H9 (cell line): Measurements from ENCODE around the gene ARMH1. TPM values are rescaled to one million over a fixed set of nuclear protein-coding genes. Genes with fewer than 3 reads are reported as not detected.
A peak's percentile ranks its signal among the peaks of the same experiment; 100 is the strongest.

Source experiments
- DNase-seq: peaks from one replicate; pipeline ENCODE4 v3.0.0-alpha.2; 2017
- H2AFZ ChIP-seq: one replicate; pipeline ENCODE4 v1.6.1; 2013; ENCODE audit warnings: mild to moderate bottlenecking, low read length, control low read depth, moderate library complexity
- H2AK5ac ChIP-seq: 2 replicates; pipeline ENCODE4 v1.6.1; 2013; ENCODE audit warnings: low read length, control low read depth, mixed read lengths; ENCODE audit not compliant: insufficient read length
- H2BK120ac ChIP-seq: one replicate; pipeline ENCODE4 v1.6.1; 2013; ENCODE audit warnings: low read depth, mild to moderate bottlenecking, low read length, control low read depth, inconsistent platforms; ENCODE audit not compliant: poor library complexity, severe bottlenecking
- H2BK12ac ChIP-seq: 2 replicates; pipeline ENCODE4 v1.6.1; 2013; ENCODE audit warnings: low read length, control low read depth, mixed read lengths, low read depth; ENCODE audit not compliant: insufficient read length
- H2BK15ac ChIP-seq: 2 replicates; pipeline ENCODE4 v1.6.1; 2013; ENCODE audit warnings: low read depth, low read length, control low read depth
- H2BK20ac ChIP-seq: one replicate; pipeline ENCODE4 v1.6.1; 2013; ENCODE audit warnings: low read depth, mild to moderate bottlenecking, low read length, control low read depth, inconsistent platforms; ENCODE audit not compliant: poor library complexity, severe bottlenecking
- H2BK5ac ChIP-seq: 2 replicates; pipeline ENCODE4 v1.6.1; 2013; ENCODE audit warnings: low read length, control low read depth, mixed read lengths; ENCODE audit not compliant: insufficient read length
- H3K14ac ChIP-seq: 2 replicates; pipeline ENCODE4 v1.6.1; 2013; ENCODE audit warnings: low read length, control low read depth; ENCODE audit not compliant: insufficient read depth
- H3K18ac ChIP-seq: 2 replicates; pipeline ENCODE4 v1.6.1; 2013; ENCODE audit warnings: low read depth, mild to moderate bottlenecking, mixed read lengths, low read length, control low read depth; ENCODE audit not compliant: insufficient read length
- H3K23ac ChIP-seq: 2 replicates; pipeline ENCODE4 v1.6.1; 2013; ENCODE audit warnings: low read length, control low read depth, mixed read lengths, low read depth; ENCODE audit not compliant: insufficient read length
- H3K23me2 ChIP-seq: 2 replicates; pipeline ENCODE4 v1.6.1; 2013; ENCODE audit warnings: low read depth, mild to moderate bottlenecking, mixed read lengths, low read length, control low read depth; ENCODE audit not compliant: insufficient read length, poor library complexity, severe bottlenecking
- H3K27ac ChIP-seq: 2 replicates; pipeline ENCODE4 v1.5.1; 2013; ENCODE audit warnings: low read length, control low read depth, mixed read lengths, low read depth; ENCODE audit not compliant: insufficient read length
- H3K27me3 ChIP-seq: 2 replicates; pipeline ENCODE4 v1.6.1; 2013; ENCODE audit warnings: low read length, control low read depth, inconsistent platforms; ENCODE audit not compliant: insufficient read depth
- H3K4ac ChIP-seq: 2 replicates; pipeline ENCODE4 v1.6.1; 2013; ENCODE audit warnings: low read depth, mild to moderate bottlenecking, control low read depth, inconsistent platforms, low read length, moderate library complexity
- H3K4me1 ChIP-seq: 2 replicates; pipeline ENCODE4 v1.6.1; 2013; ENCODE audit warnings: low read length, control low read depth, inconsistent platforms; ENCODE audit not compliant: insufficient read depth
- H3K4me2 ChIP-seq: 2 replicates; pipeline ENCODE4 v1.6.1; 2013; ENCODE audit warnings: low read length, control low read depth, mixed read lengths; ENCODE audit not compliant: insufficient read length, insufficient read depth
- H3K56ac ChIP-seq: 2 replicates; pipeline ENCODE4 v1.6.1; 2013; ENCODE audit warnings: low read depth, mild to moderate bottlenecking, mixed read lengths, low read length, control low read depth; ENCODE audit not compliant: insufficient read length
- H3K79me1 ChIP-seq: 2 replicates; pipeline ENCODE4 v1.6.1; 2013; ENCODE audit warnings: low read depth, mild to moderate bottlenecking, moderate library complexity, low read length, control low read depth, inconsistent platforms; ENCODE audit not compliant: insufficient read depth, poor library complexity, severe bottlenecking
- H3K79me2 ChIP-seq: 2 replicates; pipeline ENCODE4 v1.6.1; 2013; ENCODE audit warnings: low read length, control low read depth, inconsistent platforms; ENCODE audit not compliant: insufficient read depth
- H3K9ac ChIP-seq: 2 replicates; pipeline ENCODE4 v1.6.1; 2013; ENCODE audit warnings: low read length, control low read depth, mixed read lengths; ENCODE audit not compliant: insufficient read length; ENCODE audit errors: extremely low read depth
- H3K9me3 ChIP-seq: one replicate; pipeline ENCODE4 v1.6.1; 2013; ENCODE audit warnings: low read depth, low read length, inconsistent platforms; ENCODE audit not compliant: control insufficient read depth
- H3T11ph ChIP-seq: one replicate; pipeline ENCODE4 v1.6.1; 2013; ENCODE audit warnings: mild to moderate bottlenecking, low read length, control low read depth, inconsistent platforms
- H4K20me1 ChIP-seq: one replicate; pipeline ENCODE4 v1.6.1; 2013; ENCODE audit not compliant: control insufficient read depth, insufficient read length, insufficient read depth
- H4K5ac ChIP-seq: 2 replicates; pipeline ENCODE4 v1.6.1; 2013; ENCODE audit warnings: low read depth, mild to moderate bottlenecking, mixed read lengths, low read length, control low read depth; ENCODE audit not compliant: insufficient read length
- H4K8ac ChIP-seq: replicated peaks from 2 replicates; pipeline ENCODE4 v1.6.1; 2013; ENCODE audit warnings: low read length, control low read depth, mixed read lengths, low read depth; ENCODE audit not compliant: insufficient read length
- H4K91ac ChIP-seq: 2 replicates; pipeline ENCODE4 v1.6.1; 2013; ENCODE audit warnings: low read depth, mild to moderate bottlenecking, moderate library complexity, mixed read lengths, low read length, control low read depth; ENCODE audit not compliant: insufficient read length
- H3K27ac Mint-ChIP-seq, 3 experiments: 2 replicates in 2 of 3; 3 replicates in 1 of 3; pipeline ENCODE4 v1.8.0; 2020 to 2021; ENCODE audit warnings: mixed read lengths in 3 of 3, mild to moderate bottlenecking in 1 of 3, moderate library complexity in 1 of 3
- H3K27me3 Mint-ChIP-seq: 2 replicates; pipeline ENCODE4 v1.8.0; 2021; ENCODE audit warnings: low read depth, mild to moderate bottlenecking, moderate library complexity, mixed read lengths
- H3K36me3 Mint-ChIP-seq, 3 experiments: 2 replicates in 2 of 3; 3 replicates in 1 of 3; pipeline ENCODE4 v1.8.0; 2020 to 2021; ENCODE audit warnings: low read depth in 3 of 3, mixed read lengths in 3 of 3; ENCODE audit not compliant: insufficient read depth in 1 of 3
- H3K4me1 Mint-ChIP-seq, 2 experiments: 2 replicates each; pipeline ENCODE4 v1.8.0; 2020; ENCODE audit warnings: mixed read lengths in 2 of 2
- H3K4me3 Mint-ChIP-seq, 2 experiments: 2 replicates in 1 of 2; 3 replicates in 1 of 2; pipeline ENCODE4 v1.8.0; 2020 to 2021; ENCODE audit warnings: mild to moderate bottlenecking in 2 of 2, mixed read lengths in 2 of 2, moderate library complexity in 1 of 2
- H3K9me3 Mint-ChIP-seq, 2 experiments: 2 replicates in 1 of 2; 3 replicates in 1 of 2; pipeline ENCODE4 v1.8.0; 2020; ENCODE audit warnings: mild to moderate bottlenecking in 2 of 2, mixed read lengths in 2 of 2, moderate library complexity in 1 of 2
- WGBS: extraction: QIAGEN DNeasy Blood & Tissue Kit; methylation state at CpG from one replicate; pipeline ENCODE4 v1.1.7; 2013; ENCODE audit warnings: missing lambda C conversion rate, low lambda C conversion rate, mixed read lengths; ENCODE audit not compliant: insufficient read length; ENCODE audit errors: extremely low coverage; 5-methylcytosine and 5-hydroxymethylcytosine counted together
- total RNA-seq: library from RNA; stranded (reverse); gene quantifications from 2 replicates; pipeline ENCODE4 v1.2.1, GENCODE V29; 2021
- TF ChIP-seq, protein P1 (sequence below): fragments of 200-600 bp; sonication (generic); conservative IDR thresholded peaks from 3 replicates; pipeline ENCODE4 v1.8.0; 2021; ENCODE audit warnings: antibody characterized with exemption, mild to moderate bottlenecking

Gene ARMH1
- total RNA-seq, 1 experiment from 2014 or later = 1.0 TPM

DNA sequence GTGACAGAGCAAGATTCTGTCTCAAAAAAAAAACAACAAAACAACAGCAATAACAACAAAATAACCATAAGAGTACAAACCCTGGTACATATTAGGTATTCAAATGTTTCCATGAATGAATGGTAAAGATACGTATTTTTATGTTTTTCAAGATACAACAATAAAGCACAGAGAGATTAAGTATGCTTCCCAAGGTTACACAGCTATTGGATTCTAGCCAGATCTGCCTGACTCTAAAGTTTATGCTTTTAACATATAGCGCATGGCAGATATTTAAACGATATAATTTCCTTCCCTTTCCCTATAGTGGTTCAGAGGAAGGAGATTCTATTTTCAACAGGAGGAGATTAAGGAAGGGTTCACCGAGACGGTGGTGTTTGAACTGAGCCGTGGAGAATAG lies 31.0 kb downstream of the ARMH1 start:
- H3K36me3 Mint-ChIP-seq = peaks cover 0 to 12% (median 0%) of the 10 kb centered on the region in 3 experiments; a peak in 4 of 7 replicates
- Histone ChIP-seq H2AFZ (no peak overlapping the region), H2BK5ac (no peak overlapping the region), H3K79me1 (no peaks in the 10 kb centered on the region), H3T11ph (no peak overlapping the region), H2BK12ac (no peak overlapping the region), H4K20me1 (no peaks in the 10 kb centered on the region), H2BK20ac (no peak overlapping the region), H3K27me3 (no peaks in the 10 kb centered on the region), H3K4me2 (no peak overlapping the region), H2BK120ac (no peak overlapping the region), H3K4me1 (no peaks in the 10 kb centered on the region), H4K5ac (no peak overlapping the region), H3K23me2 (no peaks in the 10 kb centered on the region), H4K91ac (no peak overlapping the region), H3K4ac (no peak overlapping the region), H3K14ac (no peak overlapping the region), H3K9ac (no peak overlapping the region), H3K79me2 (no peaks in the 10 kb centered on the region), H2AK5ac (no peak overlapping the region), H2BK15ac (no peak overlapping the region), H4K8ac (no peak overlapping the region), H3K27ac (no peak overlapping the region), H3K18ac (no peak overlapping the region), H3K56ac (no peak overlapping the region), H3K23ac (no peak overlapping the region), H3K9me3 (no peaks in the 10 kb centered on the region)
- no peak overlapping the region; a peak in 1 of 5 replicates for H3K4me3 Mint-ChIP-seq
- TF ChIP-seq, protein P1, sequence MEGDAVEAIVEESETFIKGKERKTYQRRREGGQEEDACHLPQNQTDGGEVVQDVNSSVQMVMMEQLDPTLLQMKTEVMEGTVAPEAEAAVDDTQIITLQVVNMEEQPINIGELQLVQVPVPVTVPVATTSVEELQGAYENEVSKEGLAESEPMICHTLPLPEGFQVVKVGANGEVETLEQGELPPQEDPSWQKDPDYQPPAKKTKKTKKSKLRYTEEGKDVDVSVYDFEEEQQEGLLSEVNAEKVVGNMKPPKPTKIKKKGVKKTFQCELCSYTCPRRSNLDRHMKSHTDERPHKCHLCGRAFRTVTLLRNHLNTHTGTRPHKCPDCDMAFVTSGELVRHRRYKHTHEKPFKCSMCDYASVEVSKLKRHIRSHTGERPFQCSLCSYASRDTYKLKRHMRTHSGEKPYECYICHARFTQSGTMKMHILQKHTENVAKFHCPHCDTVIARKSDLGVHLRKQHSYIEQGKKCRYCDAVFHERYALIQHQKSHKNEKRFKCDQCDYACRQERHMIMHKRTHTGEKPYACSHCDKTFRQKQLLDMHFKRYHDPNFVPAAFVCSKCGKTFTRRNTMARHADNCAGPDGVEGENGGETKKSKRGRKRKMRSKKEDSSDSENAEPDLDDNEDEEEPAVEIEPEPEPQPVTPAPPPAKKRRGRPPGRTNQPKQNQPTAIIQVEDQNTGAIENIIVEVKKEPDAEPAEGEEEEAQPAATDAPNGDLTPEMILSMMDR = no peak
- H3K4me1 Mint-ChIP-seq = peaks cover 17% of the 10 kb centered on the region in 2 experiments
- H3K9me3 Mint-ChIP-seq = peaks cover 11 to 14% of the 10 kb centered on the region in 2 experiments
- 100% methylated on average over 3 of the region's 6 CpGs for WGBS
- peaks cover 2% of the 10 kb centered on the region; the same call in 1 of the 2 replicates for H3K27me3 Mint-ChIP-seq
- no peak for DNase-seq
- H3K27ac Mint-ChIP-seq = peak overlapping the region in 2 of 3 experiments; percentile 3 to 26; a peak in 1 of 7 replicates
